Epithelial cell of esophagus (primary cell): ENCODE results near the gene PRPSAP2.

Source experiments
- DNase-seq: peaks from one replicate; pipeline ENCODE4 v3.0.0; 2010; ENCODE audit warnings: low read depth
- H3K4me3 ChIP-seq: 2 replicates; pipeline ENCODE4 v1.5.1; 2011; ENCODE audit warnings: mild to moderate bottlenecking, low read length, control low read depth
- CTCF ChIP-seq: IDR thresholded peaks from 2 replicates; pipeline ENCODE4 v1.5.1; 2011; ENCODE audit warnings: low read depth, mild to moderate bottlenecking, low read length, control low read depth, inconsistent platforms; ENCODE audit not compliant: insufficient read depth; ENCODE audit errors: missing control alignments

Gene PRPSAP2

DNA sequence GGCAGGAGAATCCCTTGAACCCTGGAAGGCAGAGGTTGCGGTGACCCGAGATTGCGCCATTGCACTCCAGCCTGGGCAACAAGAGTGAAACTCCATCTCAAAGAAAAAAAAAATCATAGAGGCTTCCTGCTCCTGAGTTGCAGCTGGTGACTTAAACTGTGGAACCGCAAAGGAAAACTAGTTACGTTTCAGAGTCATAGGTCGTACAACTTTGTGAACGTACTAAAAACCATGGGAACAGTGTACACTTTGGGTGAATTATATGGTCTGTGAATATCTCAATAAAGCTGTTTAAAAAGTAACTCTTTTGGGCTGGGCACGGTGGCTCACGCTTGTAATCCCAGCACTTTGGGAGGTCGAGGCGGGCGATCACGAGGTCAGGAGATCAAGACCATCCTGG lies 117.7 kb downstream of the PRPSAP2 start:
- TF ChIP-seq CTCF, result no peak
- no peak for DNase-seq
- no peak overlapping the region for H3K4me3 ChIP-seq

DNA sequence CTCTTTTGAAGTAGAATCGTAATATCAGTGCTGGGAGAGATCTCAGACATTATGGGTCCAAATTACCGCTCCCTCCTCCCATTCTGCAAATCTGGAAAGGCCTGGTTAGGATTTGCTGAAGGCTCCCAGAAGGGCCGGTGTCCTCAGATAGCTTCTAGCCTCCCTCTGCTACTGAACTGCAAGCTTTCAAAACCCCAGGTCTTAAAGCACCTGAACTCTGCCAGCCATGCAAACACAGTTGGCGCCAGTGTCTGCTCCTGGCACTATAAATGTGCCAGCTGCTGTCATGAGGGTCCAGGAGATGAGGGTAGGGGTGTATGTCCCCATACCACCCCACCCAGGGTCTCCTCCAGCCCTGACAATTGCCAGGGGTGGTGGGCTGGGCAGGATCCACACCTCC lies 118.3 kb downstream of the PRPSAP2 start:
- TF ChIP-seq CTCF, result no peak
- no peak for DNase-seq
- H3K4me3 ChIP-seq, result no peak overlapping the region

DNA sequence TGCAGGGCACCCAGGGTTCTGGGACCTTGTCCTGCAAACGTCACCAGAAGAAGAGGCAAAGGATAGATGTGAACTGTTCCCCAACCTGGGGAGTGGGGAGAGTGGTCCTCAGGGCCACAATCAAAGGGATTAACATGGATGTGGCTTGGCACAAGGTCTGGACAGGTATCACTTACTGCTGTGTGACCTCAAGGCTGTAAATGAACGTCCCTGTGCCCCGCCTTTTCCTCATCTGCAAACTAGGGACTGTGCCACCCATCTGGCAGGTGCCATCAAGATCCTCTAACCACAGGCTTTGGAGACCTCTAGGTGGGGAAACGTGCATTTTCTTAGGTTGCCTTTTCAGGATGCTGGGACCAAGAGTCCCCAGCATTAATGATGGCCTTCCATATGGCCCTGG lies 119.1 kb downstream of the PRPSAP2 start:
- DNase-seq, result no peak

GRCh38 chr17:18977646-18978045 lies 119.7 kb downstream of the PRPSAP2 start:
- TF ChIP-seq CTCF, result no peak
- DNase-seq, result no peak
- H3K4me3 ChIP-seq, result no peak overlapping the region

More for the DNA sequence above, 119.1 kb downstream of the PRPSAP2 start:
- no peak overlapping the region for H3K4me3 ChIP-seq
- TF ChIP-seq CTCF, result no peak

DNA sequence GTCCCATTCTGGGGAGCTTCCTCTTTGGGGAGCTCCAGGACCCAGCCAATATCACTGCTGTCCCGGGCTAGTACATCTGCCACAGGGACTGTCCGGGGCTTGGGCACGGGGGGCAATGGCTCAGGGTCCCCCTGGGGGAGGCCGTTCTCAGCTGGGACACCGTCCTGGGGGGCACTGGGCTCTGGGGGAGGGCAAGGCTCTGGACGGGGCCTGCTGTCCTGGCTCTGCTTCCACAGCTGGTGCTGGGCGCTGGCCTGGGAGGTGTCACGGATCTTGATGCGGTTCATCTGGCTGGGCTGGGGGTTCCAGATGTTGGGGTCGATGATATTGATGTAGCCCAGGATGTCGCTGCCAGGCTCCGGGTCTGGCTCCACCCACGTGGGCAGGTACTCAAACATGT lies 120.1 kb downstream of the PRPSAP2 start:
- no peak for DNase-seq
- TF ChIP-seq CTCF, result no peak
- no peak overlapping the region for H3K4me3 ChIP-seq

GRCh38 chr17:18978655-18979054 lies 120.7 kb downstream of the PRPSAP2 start:
- no peak for DNase-seq
- no peak overlapping the region for H3K4me3 ChIP-seq
- TF ChIP-seq CTCF, result no peak
